HG03135 (cell line): ENCODE results near the gene YWHAQ.
"Not testable (repeated sequence)": the region's sequence is repeated elsewhere in the genome, so short reads cannot be mapped to it uniquely, and the experiment has no call there.

ENCODE experiments used
- ATAC-seq: cut with Tn5 transposase; IDR thresholded peaks from one replicate; pipeline ENCODE4 v1.9.1; 2021; ENCODE audit warnings: mild to moderate bottlenecking, moderate library complexity; ENCODE audit not compliant: unreplicated experiment

Gene YWHAQ

DNA sequence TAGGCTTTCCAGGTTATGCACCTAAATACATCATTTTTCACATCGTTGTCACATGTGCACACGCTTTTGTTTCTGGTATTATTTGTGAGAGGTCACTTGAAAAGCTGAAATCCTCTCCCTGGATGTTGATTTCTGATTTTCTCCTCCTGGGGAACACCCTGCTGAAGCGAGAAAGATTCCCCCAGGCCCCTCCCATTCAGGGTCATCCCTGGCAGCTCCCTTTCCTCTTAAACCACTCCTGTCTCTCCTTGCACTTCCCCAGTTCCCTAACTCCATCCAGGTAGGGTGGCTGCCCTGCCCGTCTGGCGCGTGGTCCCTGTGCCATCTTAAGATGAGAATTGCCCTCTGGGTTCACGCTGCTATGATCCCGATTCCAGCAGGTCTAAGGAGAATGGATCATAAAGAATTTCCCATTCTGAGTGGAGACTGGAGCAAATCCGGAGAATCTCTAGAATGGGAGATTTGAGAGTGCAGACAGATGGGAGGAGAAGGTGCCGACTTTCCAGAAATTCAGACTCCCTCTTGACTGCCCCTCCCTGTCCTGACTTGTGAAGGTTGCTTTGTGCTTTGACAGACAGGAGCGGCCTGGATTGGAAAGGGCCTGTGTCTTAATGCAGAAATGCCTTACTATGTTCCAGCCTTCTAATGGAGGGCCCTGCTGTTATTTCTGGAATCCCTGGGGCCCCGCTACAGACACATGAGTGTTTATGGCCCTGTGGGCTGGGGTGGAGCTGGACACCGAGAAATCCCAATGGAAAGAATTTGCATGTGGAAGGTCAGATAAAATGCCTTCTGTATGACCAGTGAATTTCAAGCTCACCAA, 1.3 kb upstream of the YWHAQ start:
- ATAC-seq, result no peak

GRCh38 chr2:9631553-9631819, 689 bp upstream of the YWHAQ start:
- ATAC-seq, result no peak

DNA sequence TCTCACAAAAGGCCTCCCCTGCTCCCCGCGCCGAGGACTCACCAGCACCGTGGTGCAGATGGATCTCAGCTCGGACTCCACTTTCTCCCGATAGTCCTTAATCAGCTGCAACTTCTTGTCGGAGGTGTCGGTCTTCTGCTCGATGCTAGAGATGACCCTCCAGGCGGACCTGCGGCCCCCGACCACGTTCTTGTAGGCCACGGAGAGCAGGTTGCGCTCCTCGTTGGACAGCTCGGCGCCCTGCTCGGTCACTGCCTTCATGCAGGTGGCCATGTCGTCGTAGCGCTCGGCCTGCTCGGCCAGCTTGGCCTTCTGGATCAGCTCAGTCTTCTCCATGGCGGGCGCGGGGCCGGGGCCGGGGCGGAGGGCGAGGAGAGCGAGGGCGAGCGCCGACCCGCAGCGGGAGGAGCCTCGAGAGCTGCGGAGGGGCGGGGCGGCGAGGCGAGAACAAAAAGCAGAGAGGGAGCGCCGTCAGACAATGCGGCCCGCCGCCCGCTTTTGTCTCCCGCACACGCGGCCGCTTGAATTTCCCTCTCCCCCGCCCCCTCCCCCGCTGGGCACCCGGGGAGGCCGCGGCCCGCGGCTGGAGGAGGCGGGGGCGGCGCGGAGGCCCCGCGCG, 571 bp downstream of the YWHAQ start:
- peak; percentile 50 for ATAC-seq

- ATAC-seq, result no peak
Measured at GRCh38 chr2:9629222-9630116, 1.3 kb downstream of the YWHAQ start.

- ATAC-seq, result no peak
Measured at GRCh38 chr2:9627310-9627709, 3.5 kb downstream of the YWHAQ start.

DNA sequence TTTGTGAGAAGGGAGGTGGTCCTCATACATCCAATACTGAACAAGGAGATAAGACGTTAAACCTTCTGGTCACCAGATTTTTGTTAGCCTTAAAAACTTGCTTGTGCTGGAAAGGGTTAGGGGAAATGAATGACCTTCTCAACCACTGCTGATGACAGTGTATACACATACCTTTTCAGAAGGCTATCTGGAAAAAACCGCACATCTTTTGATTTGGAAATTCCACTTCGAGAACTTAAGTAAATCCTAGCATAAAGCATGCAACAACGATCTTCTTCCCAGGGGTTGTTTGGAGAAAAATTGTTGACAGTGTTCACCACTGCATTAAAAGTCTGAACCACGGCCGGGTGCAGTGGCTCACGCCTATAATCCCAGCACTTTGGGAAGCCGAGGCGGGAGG, 7.6 kb downstream of the YWHAQ start:
- ATAC-seq, result no peak

GRCh38 chr2:9621655-9622054, 9.1 kb downstream of the YWHAQ start:
- ATAC-seq, result not testable (repeated sequence)

- ATAC-seq, result peak; percentile 71
Measured at GRCh38 chr2:9618410-9618809, 12.4 kb downstream of the YWHAQ start.

GRCh38 chr2:9617749-9618148, 13.0 kb downstream of the YWHAQ start:
- no peak for ATAC-seq

GRCh38 chr2:9617296-9617695, 13.5 kb downstream of the YWHAQ start:
- ATAC-seq, result no peak

DNA sequence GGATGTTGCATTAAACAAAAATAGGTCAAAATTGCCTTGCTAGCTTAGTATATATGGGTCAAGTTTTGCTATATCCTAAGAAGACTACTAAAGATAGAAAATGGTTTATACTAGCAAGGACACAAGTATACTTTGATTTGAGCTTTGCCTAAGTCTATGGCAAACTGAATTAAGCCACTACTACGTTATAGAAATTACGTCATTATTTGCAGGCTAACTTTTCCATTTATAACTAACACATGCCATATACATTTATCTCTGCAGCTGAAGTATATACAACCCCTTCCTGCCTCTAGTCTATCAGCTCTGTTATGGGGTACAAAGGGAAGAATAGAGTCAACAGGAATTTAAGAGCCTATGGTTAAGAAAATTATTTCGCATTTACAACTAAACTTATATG, 16.2 kb downstream of the YWHAQ start:
- ATAC-seq, result no peak

DNA sequence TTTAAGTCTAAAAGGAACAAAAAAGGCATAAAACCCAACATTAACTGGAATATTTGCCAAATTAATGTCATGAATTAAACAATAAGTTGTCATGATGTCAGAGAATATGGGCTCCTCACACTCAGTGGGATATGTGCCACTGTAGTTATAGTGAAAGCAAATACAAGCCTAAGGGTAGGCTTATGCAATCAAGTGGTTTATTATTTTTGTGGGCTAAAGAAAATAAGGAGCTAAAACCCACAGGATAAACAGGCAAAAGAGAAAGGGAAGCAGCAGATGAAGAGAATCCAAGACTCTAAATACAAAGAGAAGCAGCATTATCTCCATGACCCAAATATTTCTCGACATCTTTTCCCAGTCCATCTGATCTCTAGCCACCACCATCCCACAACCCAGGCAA, 17.5 kb downstream of the YWHAQ start:
- no peak for ATAC-seq

GRCh38 chr2:9611549-9611912, 19.3 kb downstream of the YWHAQ start:
- not testable (repeated sequence) for ATAC-seq

GRCh38 chr2:9610781-9611548, 19.8 kb downstream of the YWHAQ start:
- no peak for ATAC-seq

DNA sequence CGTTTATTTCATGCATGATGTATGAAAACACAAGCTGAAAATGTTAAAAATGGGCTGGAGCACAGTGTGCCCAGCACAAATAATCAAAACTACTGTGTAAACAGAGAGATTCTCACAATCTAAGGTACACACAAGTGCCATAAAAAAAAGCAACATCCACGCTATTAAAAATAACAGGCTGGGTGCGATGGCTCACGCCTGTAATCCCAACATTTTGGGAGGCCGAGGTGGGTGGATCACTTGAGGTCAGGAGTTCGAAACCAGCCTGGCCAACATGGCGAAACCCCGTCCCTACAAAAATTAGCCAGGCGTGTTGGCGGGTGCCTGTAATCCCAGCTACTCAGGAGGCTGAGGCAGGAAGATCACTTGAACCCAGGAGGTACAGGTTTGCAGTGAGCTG, 22.3 kb downstream of the YWHAQ start:
- not testable (repeated sequence) for ATAC-seq

- no peak for ATAC-seq
Measured at GRCh38 chr2:9602412-9602811, 28.4 kb downstream of the YWHAQ start.

- no peak for ATAC-seq
Measured at GRCh38 chr2:9601397-9601796, 29.4 kb downstream of the YWHAQ start.

DNA sequence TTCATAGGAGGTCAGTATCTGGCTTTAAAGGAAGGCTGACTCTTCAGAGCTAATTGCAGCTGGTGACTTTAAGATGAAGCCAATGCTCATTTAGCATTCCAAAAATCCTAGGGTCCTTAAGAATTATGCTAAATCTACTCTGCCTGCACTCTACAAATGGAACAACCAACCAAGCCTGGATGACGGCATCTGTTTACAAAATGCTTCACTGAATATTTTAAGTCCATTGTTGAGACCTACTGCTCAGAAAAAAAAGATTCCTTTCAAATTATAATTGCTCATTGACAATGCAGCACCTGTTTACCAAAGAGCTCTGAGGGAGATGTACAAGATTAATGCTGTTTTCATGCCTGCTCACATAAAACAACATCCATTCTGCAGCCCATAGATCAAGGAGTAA, 31.4 kb downstream of the YWHAQ start:
- ATAC-seq, result no peak

DNA sequence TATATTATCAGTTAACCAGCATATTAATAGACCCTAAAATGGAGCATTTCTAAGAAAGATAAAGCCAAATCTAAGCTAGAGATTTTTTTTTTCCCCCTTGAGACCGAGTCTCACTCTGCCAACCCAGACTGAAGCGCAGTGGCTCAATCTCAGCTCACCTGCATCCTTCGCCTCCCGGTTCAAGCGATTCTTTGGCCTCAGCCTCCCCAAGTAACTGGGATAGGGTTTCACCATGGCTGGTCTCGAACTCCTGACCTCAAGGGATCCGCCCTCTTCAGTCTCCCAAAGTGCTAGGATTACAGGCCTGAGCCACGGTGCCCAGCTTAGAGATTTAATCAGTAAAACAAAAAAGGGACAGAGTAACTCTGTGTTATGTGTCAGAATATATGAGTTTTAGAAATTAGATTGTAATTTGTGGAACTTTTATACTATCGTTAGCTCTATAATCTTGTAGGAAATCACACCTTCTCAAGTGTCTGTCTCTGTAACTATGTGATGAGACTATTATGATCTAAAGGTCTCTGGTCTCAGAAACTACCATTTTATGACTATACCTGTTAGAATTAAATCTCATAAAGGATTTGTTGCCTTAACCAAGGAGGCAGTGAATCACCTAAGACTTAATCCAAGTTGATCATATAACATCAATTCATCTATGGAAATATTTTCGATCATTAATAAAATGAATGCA, 34.0 kb downstream of the YWHAQ start:
- ATAC-seq, result no peak

DNA sequence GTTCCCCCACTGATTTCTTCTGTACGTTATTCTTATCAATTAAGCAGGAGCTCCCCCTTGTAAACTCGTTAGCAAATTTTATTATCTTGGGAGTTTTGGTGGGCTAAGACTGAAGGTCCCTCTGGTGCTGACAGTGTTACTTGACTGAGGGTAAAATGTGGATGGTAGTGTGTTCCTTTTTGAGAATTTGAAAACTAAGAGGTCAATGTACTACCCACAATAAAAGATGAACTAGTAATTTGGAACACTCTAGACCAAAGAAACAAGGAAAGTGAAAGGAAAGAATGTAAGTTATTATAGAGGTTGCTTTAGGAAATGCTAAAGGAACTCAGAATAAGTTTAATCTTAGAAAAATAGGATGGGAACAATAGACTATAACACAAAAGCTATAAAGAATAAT, 35.1 kb downstream of the YWHAQ start:
- no peak for ATAC-seq

DNA sequence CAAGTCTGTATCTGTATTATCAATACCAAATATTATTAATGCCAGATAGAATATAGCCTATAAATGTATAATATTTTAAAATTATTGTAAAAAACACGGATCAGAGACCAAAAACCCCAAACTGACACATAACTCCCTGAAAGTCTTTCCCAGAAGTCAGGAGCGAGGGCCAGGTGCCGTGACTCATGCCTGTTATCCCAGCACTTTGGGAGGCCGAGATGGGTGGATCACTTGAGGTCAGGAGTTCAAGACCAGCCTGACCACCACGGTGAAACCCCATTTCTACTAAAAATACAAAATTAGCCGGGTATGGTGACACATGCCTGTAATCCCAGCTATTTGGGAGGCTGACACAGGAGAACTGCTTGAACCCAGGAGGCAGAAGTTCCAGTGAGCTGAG, 35.5 kb downstream of the YWHAQ start:
- ATAC-seq, result not testable (repeated sequence)
